Activated naive CD8-positive, alpha-beta T cell treated with anti-CD3 and anti-CD28 coated beads for 36 hours (primary cell): ENCODE results near the gene CYBA. TPM values are rescaled to one million over a fixed set of nuclear protein-coding genes. Genes with fewer than 3 reads are reported as not detected.
A peak's percentile ranks its signal among the peaks of the same experiment; 100 is the strongest.

Experiments
- DNase-seq: peaks from one replicate; pipeline ENCODE4 v3.0.0; 2021
- H3K27ac Mint-ChIP-seq: one replicate; pipeline ENCODE4 v1.8.0; 2022; ENCODE audit warnings: mild to moderate bottlenecking, moderate library complexity, mixed read lengths
- H3K27me3 Mint-ChIP-seq: one replicate; pipeline ENCODE4 v1.8.0; 2022; ENCODE audit warnings: mild to moderate bottlenecking, mixed read lengths
- H3K36me3 Mint-ChIP-seq: one replicate; pipeline ENCODE4 v1.8.0; 2021; ENCODE audit warnings: mild to moderate bottlenecking, mixed read lengths
- H3K4me1 Mint-ChIP-seq: one replicate; pipeline ENCODE4 v1.8.0; 2021; ENCODE audit warnings: mixed read lengths
- H3K4me3 Mint-ChIP-seq: one replicate; pipeline ENCODE4 v1.8.0; 2022; ENCODE audit warnings: mild to moderate bottlenecking, moderate library complexity, mixed read lengths
- H3K9me3 Mint-ChIP-seq: one replicate; pipeline ENCODE4 v1.8.0; 2022; ENCODE audit warnings: mixed read lengths
- total RNA-seq, 2 experiments: library from RNA; stranded (reverse); gene quantifications; one replicate each; pipeline ENCODE4 v1.2.3, GENCODE V29; 2021

The CYBA gene
- total RNA-seq, 2 experiments from 2014 or later, result 197 to 204 TPM

DNA sequence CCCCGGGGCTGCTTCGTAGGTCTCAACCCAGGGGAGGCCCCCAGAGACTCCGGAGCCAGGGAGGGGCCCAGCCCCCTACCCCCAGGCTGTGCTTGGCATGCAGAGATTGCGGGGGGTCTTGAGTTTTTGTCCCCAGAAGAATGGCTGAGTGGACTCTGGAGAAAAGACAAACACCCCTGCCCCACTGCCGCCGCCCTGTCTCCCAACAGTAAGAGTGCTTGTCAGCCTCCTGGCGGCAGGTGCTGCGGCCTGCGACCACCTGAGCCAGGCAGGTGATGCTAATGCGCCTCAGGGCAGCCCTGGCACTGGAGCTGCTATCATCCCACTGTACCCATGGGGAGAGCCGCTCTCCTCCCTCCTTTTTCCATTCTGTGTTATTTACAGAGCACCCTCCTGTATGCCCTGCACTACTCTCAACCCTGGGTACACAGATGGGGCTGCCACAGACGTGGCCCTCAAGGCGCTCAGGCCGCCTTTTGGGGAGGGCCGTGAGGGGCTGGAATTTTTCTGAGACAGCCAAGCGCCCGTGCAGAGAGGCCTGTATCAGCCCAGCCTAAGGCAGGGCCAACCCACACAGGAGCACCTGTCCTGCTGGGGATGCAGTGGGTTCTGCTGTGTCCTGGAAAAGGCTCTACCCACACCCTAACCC lies 15.1 kb downstream of the CYBA start:
- Mint-ChIP-seq H3K27ac (no peak overlapping the region), H3K9me3 (peaks cover 2% of the 10 kb centered on the region), H3K4me3 (peak overlapping the region; percentile 57), H3K4me1 (peaks cover 37% of the 10 kb centered on the region), H3K27me3 (peaks cover 33% of the 10 kb centered on the region), H3K36me3 (peaks cover 6% of the 10 kb centered on the region)
- no peak for DNase-seq

DNA sequence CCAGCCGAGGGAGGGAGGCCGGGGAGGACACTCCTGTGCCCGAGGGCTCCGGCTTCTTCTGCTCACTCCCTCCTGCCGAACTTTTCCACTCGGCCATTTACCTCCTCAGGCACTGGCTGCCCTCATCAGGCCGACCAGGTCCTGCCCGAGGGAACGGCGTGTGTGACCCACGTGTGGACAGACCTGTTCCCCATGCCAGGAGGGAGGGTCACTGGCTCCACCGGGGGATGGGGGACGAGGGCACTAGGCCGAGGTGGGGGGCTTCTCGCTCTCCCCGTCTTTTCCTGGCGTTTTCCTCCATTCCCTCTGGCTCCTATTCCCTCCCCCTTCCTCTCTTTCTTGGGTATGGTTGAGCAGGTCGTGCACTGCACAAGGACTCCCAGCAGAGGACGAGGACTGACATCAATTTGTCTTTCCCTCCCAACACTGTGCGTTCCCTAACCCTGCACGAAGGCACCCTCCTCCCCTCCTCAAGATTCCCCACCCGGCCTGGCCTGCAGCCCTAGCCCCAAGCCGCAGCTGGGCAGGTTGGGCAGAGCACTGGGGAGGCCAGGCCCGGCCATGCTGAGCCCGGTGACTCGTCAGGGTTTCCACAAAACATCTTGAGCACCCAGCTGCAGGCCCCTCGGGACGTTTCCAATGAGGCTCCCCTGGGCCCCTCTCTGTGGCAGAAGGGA lies 15.7 kb downstream of the CYBA start:
- H3K27ac Mint-ChIP-seq, result no peak overlapping the region
- H3K36me3 Mint-ChIP-seq, result peaks cover 6% of the 10 kb centered on the region
- peaks cover 34% of the 10 kb centered on the region for H3K4me1 Mint-ChIP-seq
- H3K9me3 Mint-ChIP-seq, result peaks cover 2% of the 10 kb centered on the region
- peak overlapping the region; percentile 52 for H3K4me3 Mint-ChIP-seq
- H3K27me3 Mint-ChIP-seq, result peaks cover 27% of the 10 kb centered on the region
- DNase-seq, result no peak

- peaks cover 24% of the 10 kb centered on the region for H3K27me3 Mint-ChIP-seq
- peaks cover 6% of the 10 kb centered on the region for H3K36me3 Mint-ChIP-seq
- peak; percentile 70 for DNase-seq
- H3K9me3 Mint-ChIP-seq, result peaks cover 2% of the 10 kb centered on the region
- H3K4me3 Mint-ChIP-seq, result peak overlapping the region; percentile 68
- peaks cover 31% of the 10 kb centered on the region for H3K4me1 Mint-ChIP-seq
- H3K27ac Mint-ChIP-seq, result no peak overlapping the region
Measured at GRCh38 chr16:88634141-88634993, 16.5 kb downstream of the CYBA start.

GRCh38 chr16:88633684-88634140 lies 17.1 kb downstream of the CYBA start:
- Mint-ChIP-seq H3K36me3 (peaks cover 6% of the 10 kb centered on the region), H3K9me3 (peaks cover 2% of the 10 kb centered on the region), H3K27me3 (peaks cover 22% of the 10 kb centered on the region), H3K27ac (peak overlapping the region; percentile 63), H3K4me3 (peak overlapping the region; percentile 68), H3K4me1 (peaks cover 29% of the 10 kb centered on the region)
- DNase-seq, result peak; percentile 72

DNA sequence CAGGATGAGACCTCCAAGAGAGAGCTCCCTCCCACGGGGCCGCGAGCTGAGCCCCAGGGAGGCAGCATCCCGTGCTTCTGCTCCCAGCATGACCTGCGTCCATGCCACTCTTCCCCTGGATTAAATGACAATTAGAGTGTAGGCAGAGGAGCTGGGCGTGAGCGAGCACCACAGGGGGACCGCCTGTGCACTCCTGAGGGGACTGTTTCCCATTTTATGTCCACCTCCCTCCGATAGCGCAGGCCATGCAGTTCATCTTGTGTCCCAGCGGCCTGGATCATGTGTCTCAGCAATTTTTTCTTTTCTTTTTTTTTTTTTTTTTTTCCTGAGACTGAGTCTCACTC lies 18.3 kb downstream of the CYBA start:
- Mint-ChIP-seq H3K4me3 (no peak overlapping the region), H3K36me3 (peaks cover 4% of the 10 kb centered on the region), H3K4me1 (peaks cover 18% of the 10 kb centered on the region), H3K27ac (no peak overlapping the region), H3K27me3 (peaks cover 10% of the 10 kb centered on the region), H3K9me3 (peaks cover under 1% of the 10 kb centered on the region)
- DNase-seq, result no peak

DNA sequence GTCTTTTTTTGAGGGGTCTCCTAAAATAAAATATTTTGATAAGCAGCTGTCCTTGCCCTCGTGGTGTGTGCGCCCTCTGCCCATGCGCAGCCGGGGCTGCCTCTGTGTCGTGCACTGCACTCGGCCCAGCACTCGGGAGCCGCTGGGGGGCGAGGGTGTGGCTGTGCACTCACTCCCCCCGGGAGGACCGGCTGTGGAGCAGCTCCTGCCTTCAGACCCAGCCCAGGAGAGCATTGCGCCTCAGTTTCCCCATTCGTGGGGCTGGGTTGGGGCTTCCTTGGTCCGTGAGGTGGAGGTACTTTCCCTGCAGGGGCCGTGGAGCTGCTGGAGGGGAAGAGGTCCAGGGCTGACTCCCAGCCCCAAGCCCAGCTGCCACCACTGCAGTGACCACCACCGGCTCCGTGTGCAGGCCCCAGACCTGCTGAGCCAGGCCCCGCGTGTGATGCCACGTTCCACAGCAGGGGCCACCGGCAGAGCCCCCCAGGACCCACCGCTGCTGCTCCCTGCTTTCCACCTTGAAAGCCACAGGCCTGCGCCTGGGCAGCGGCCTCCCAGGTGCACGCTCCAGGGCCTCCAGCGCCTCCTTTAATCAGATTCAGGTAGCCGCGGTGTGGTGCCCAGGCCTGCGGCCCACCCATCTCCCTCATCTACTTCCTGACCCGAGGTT lies 18.8 kb downstream of the CYBA start:
- peaks cover 5% of the 10 kb centered on the region for H3K27me3 Mint-ChIP-seq
- no peak for DNase-seq
- H3K9me3 Mint-ChIP-seq, result no peaks in the 10 kb centered on the region
- H3K4me3 Mint-ChIP-seq, result no peak overlapping the region
- H3K4me1 Mint-ChIP-seq, result peaks cover 13% of the 10 kb centered on the region
- H3K36me3 Mint-ChIP-seq, result peaks cover 4% of the 10 kb centered on the region
- H3K27ac Mint-ChIP-seq, result no peak overlapping the region

- H3K27ac Mint-ChIP-seq, result no peak overlapping the region
- peaks cover 2% of the 10 kb centered on the region for H3K27me3 Mint-ChIP-seq
- peaks cover 4% of the 10 kb centered on the region for H3K36me3 Mint-ChIP-seq
- no peaks in the 10 kb centered on the region for H3K9me3 Mint-ChIP-seq
- peaks cover 11% of the 10 kb centered on the region for H3K4me1 Mint-ChIP-seq
- no peak for DNase-seq
- H3K4me3 Mint-ChIP-seq, result no peak overlapping the region
Measured at GRCh38 chr16:88631384-88631783, 19.5 kb downstream of the CYBA start.

DNA sequence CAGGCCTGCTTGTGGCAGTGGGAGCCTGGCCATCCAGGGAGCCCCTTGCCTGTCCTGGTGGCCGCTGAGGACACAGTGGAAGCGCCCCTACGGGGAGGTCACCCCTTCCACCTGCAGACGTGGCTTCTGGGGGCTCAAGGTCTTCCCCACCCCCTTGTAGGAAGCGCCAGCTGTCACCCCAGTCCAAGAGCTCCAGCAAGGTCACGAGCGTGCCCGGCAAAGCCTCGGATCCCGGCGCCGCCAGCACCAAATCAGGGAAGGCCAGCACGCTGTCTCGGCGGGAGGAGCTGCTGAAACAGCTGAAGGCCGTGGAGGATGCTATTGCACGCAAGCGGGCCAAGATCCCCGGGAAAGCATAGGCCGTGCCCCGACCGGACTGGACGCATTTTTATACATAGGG lies 19.9 kb downstream of the CYBA start:
- Mint-ChIP-seq H3K36me3 (peaks cover 4% of the 10 kb centered on the region), H3K27ac (no peak overlapping the region), H3K4me1 (peaks cover 8% of the 10 kb centered on the region), H3K4me3 (no peak overlapping the region), H3K9me3 (no peaks in the 10 kb centered on the region), H3K27me3 (no peaks in the 10 kb centered on the region)
- DNase-seq, result no peak

- DNase-seq, result no peak
- Mint-ChIP-seq H3K4me1 (peaks cover 8% of the 10 kb centered on the region), H3K36me3 (peaks cover 4% of the 10 kb centered on the region), H3K27me3 (no peaks in the 10 kb centered on the region), H3K4me3 (no peak overlapping the region), H3K27ac (no peak overlapping the region), H3K9me3 (no peaks in the 10 kb centered on the region)
Measured at GRCh38 chr16:88630433-88630832, 20.4 kb downstream of the CYBA start.

- H3K9me3 Mint-ChIP-seq, result no peaks in the 10 kb centered on the region
- H3K36me3 Mint-ChIP-seq, result peaks cover 4% of the 10 kb centered on the region
- no peak overlapping the region for H3K4me3 Mint-ChIP-seq
- peaks cover 5% of the 10 kb centered on the region for H3K4me1 Mint-ChIP-seq
- no peaks in the 10 kb centered on the region for H3K27me3 Mint-ChIP-seq
- no peak for DNase-seq
- H3K27ac Mint-ChIP-seq, result no peak overlapping the region
Measured at GRCh38 chr16:88629835-88630234, 21.0 kb downstream of the CYBA start.

DNA sequence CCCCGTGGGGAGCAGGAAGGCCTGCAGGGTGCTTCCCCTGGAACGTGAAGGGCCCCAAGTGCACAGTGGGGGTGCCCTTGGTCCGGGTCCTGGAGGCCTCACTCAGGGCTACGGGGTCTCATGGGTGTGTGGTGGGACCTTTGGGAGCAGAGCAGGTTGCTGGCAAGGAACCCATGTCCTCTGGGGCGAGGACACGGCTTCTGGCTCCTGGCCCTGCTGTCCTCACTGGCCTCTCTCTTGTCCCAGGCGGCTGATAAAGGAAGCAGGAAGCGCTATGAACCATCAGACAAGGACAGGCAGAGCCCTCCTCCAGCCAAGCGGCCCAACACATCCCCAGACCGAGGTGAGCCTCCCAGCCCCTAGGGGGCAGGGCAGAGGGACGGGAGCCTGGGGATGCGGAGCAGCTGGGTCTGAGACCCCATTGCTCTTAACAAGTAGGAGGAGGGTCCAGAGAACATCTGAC lies 22.3 kb downstream of the CYBA start:
- Mint-ChIP-seq H3K36me3 (peaks cover 7% of the 10 kb centered on the region), H3K4me3 (no peak overlapping the region), H3K27me3 (no peaks in the 10 kb centered on the region), H3K27ac (no peak overlapping the region), H3K4me1 (peaks cover 5% of the 10 kb centered on the region), H3K9me3 (no peaks in the 10 kb centered on the region)
- DNase-seq, result peak; percentile 32

DNA sequence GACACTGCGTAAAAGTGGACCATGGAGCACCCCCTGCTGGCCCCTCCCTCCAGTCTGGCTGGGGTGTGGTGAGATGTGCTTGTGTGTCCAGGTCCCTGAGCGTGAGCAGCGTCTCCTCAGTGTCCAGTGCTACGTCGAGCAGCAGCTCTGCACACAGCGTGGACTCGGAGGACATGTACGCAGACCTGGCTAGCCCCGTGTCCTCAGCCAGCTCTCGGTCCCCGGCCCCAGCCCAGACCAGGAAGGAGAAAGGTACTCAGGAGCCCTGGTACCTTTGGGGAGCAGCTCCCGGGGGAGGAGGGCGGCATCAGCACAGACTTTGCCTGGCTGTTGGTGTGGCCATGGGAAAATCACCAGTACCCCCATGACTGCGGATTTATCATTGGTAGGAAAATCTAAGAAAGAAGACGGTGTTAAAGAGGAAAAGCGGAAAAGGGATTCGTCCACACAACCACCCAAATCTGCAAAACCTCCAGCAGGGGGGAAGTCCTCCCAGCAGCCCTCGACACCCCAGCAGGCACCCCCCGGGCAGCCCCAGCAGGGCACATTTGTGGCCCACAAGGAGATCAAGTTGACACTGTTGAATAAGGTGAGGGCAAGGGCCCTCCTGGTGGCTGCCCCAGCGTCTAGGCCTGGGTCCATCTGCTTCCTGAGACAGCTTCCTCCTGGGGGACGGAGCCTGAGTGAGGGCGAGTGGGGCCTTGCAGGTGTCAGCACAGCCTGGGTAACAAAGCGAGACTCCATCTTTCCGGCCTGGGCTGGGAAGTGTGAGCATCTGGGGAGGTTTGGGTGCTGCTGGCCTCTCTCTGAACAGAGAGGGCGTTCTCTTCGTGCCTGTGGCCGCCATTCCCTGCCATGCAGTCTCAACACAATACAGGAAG lies 23.1 kb downstream of the CYBA start:
- Mint-ChIP-seq H3K36me3 (peaks cover 11% of the 10 kb centered on the region), H3K4me3 (no peak overlapping the region), H3K27me3 (no peaks in the 10 kb centered on the region), H3K9me3 (no peaks in the 10 kb centered on the region), H3K4me1 (peaks cover 5% of the 10 kb centered on the region), H3K27ac (no peak overlapping the region)
- no peak for DNase-seq

DNA sequence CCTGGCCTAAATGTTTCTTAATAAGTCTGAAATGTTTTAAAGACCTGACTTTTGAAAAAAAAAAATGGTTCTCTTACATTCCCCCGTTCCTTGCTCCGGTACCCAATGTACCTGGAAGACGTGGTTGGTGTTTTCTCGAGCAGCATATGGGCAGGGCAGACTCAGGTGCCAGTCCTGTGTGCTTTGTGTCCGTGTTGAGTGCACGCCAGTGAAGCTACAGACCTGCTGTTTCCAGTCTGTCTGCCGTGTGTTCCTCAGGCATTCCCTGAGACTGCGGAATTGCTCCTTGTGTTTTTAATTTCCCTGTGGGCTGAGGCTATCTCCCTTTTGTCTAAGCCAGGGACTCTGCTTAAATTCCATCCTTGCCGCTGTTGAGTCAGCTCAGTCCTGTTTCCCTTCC lies 24.2 kb downstream of the CYBA start:
- DNase-seq, result no peak
- Mint-ChIP-seq H3K27ac (no peak overlapping the region), H3K4me3 (no peak overlapping the region), H3K36me3 (peaks cover 11% of the 10 kb centered on the region), H3K27me3 (no peaks in the 10 kb centered on the region), H3K4me1 (peaks cover 4% of the 10 kb centered on the region), H3K9me3 (no peaks in the 10 kb centered on the region)

GRCh38 chr16:88624977-88625576 lies 25.8 kb downstream of the CYBA start:
- Mint-ChIP-seq H3K9me3 (no peaks in the 10 kb centered on the region), H3K36me3 (peaks cover 8% of the 10 kb centered on the region), H3K4me3 (no peak overlapping the region), H3K4me1 (peaks cover 5% of the 10 kb centered on the region), H3K27me3 (no peaks in the 10 kb centered on the region), H3K27ac (no peak overlapping the region)
- DNase-seq, result no peak
